Glutamatergic neuron (in vitro differentiated cells): Measurements from ENCODE around the gene TMC5. TPM values are rescaled to one million over a fixed set of nuclear protein-coding genes. Genes with fewer than 3 reads are reported as not detected.
A peak's percentile ranks its signal among the peaks of the same experiment; 100 is the strongest.

Source experiments
- DNase-seq: peaks from one replicate; pipeline ENCODE4 v3.0.0; 2022
- H3K27ac Mint-ChIP-seq: one replicate; pipeline ENCODE4 v1.8.0; 2020; ENCODE audit warnings: mild to moderate bottlenecking, mixed read lengths, inconsistent platforms; ENCODE audit not compliant: unreplicated experiment
- H3K27me3 Mint-ChIP-seq: one replicate; pipeline ENCODE4 v1.8.0; 2020; ENCODE audit warnings: mild to moderate bottlenecking, moderate library complexity, mixed read lengths, inconsistent platforms; ENCODE audit not compliant: unreplicated experiment
- H3K36me3 Mint-ChIP-seq: one replicate; pipeline ENCODE4 v1.8.0; 2020; ENCODE audit warnings: mild to moderate bottlenecking, mixed read lengths, inconsistent platforms; ENCODE audit not compliant: unreplicated experiment
- H3K4me1 Mint-ChIP-seq: one replicate; pipeline ENCODE4 v1.8.0; 2020; ENCODE audit warnings: mild to moderate bottlenecking, low read depth, mixed read lengths, inconsistent platforms; ENCODE audit not compliant: unreplicated experiment
- H3K4me3 Mint-ChIP-seq: one replicate; pipeline ENCODE4 v1.8.0; 2020; ENCODE audit warnings: mild to moderate bottlenecking, mixed read lengths, inconsistent platforms; ENCODE audit not compliant: unreplicated experiment
- H3K9me3 Mint-ChIP-seq: one replicate; pipeline ENCODE4 v1.8.0; 2020; ENCODE audit warnings: mild to moderate bottlenecking, moderate library complexity, mixed read lengths, inconsistent platforms; ENCODE audit not compliant: unreplicated experiment
- total RNA-seq: library from RNA; stranded (reverse); fragmentation: NEBNext Ultra II Directional; extraction: Animal tissue kit (Norgen Biotek cat#: 25700); gene quantifications from one replicate; pipeline ENCODE4 v1.2.1, GENCODE V29; 2021; ENCODE audit not compliant: unreplicated experiment
- TF ChIP-seq, protein P1 (sequence below): fragments of 200-600 bp; sonication (generic); IDR thresholded peaks from one replicate; pipeline ENCODE4 v1.5.0; 2021; ENCODE audit not compliant: partially characterized antibody, unreplicated experiment

The TMC5 gene
- total RNA-seq, 1 donor from 2014 or later, result not detected

GRCh38 chr16:19523184-19523558 lies 105.5 kb downstream of the TMC5 start:
- Mint-ChIP-seq H3K9me3 (peaks cover 4% of the 10 kb centered on the region), H3K36me3 (no peaks in the 10 kb centered on the region), H3K4me1 (peaks cover 18% of the 10 kb centered on the region), H3K4me3 (no peak overlapping the region), H3K27ac (no peak overlapping the region), H3K27me3 (peaks cover 3% of the 10 kb centered on the region)
- TF ChIP-seq, protein P1, sequence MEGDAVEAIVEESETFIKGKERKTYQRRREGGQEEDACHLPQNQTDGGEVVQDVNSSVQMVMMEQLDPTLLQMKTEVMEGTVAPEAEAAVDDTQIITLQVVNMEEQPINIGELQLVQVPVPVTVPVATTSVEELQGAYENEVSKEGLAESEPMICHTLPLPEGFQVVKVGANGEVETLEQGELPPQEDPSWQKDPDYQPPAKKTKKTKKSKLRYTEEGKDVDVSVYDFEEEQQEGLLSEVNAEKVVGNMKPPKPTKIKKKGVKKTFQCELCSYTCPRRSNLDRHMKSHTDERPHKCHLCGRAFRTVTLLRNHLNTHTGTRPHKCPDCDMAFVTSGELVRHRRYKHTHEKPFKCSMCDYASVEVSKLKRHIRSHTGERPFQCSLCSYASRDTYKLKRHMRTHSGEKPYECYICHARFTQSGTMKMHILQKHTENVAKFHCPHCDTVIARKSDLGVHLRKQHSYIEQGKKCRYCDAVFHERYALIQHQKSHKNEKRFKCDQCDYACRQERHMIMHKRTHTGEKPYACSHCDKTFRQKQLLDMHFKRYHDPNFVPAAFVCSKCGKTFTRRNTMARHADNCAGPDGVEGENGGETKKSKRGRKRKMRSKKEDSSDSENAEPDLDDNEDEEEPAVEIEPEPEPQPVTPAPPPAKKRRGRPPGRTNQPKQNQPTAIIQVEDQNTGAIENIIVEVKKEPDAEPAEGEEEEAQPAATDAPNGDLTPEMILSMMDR, result no peak
- no peak for DNase-seq

DNA sequence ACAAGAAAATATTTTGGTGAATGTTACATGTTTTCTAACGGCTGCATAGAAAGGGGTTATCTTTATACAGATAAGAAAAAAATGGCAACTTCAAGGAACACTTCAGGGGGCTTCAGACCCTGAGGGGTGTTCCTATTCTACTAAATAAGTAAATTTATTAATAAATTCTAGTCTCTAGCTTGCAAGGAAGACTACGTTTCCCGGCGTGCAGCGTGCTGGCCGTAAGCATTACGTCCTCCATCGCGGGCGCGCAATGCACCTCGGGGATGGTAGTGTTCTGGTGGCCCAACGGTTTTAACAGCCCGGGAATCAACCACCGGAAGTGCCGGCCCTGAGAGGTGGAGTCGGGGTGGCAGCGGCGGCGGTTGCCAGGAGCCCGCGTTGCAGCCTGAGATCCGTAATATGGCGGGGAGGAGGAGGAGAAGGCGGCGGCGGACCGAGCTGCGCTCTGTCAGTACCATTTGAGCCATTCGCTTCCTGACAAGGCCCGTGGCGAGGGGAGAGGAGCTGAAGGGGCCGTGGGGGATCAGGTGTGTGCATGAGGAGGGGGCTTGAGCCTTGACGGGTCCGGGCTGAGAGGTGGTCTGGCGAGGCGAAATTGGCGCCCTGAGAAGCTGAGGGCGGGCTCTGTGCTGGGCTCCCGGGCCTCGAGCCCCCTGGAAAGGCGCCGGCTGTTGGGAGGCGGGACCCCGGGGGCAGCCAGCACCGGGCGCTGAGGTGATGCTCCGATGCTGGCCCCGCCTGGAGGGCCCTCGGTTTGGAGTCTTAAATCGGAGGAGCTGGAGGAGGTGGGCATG lies 106.1 kb downstream of the TMC5 start, which contains the start of gene CCP110:
CCP110 (plus strand) TSS at position 384 of the 797 bp plus-strand sequence. CDS start 3,940 bp downstream, outside the sequence.
- no peaks in the 10 kb centered on the region for H3K36me3 Mint-ChIP-seq
- H3K27ac Mint-ChIP-seq, result peak within 1 kb of the TSS; percentile 88
- peak; percentile 96 for DNase-seq
- TF ChIP-seq, protein P1, result no peak
- H3K4me1 Mint-ChIP-seq, result peaks cover 18% of the 10 kb centered on the region
- peaks cover 4% of the 10 kb centered on the region for H3K9me3 Mint-ChIP-seq
- peaks cover 3% of the 10 kb centered on the region for H3K27me3 Mint-ChIP-seq
- H3K4me3 Mint-ChIP-seq, result peak within 1 kb of the TSS; percentile 99

GRCh38 chr16:19524356-19524615 lies 106.6 kb downstream of the TMC5 start:
- DNase-seq, result no peak
- Mint-ChIP-seq H3K4me1 (peaks cover 18% of the 10 kb centered on the region), H3K27me3 (peaks cover 3% of the 10 kb centered on the region), H3K27ac (no peak overlapping the region), H3K4me3 (peak overlapping the region; percentile 99), H3K36me3 (no peaks in the 10 kb centered on the region), H3K9me3 (peaks cover 4% of the 10 kb centered on the region)
- TF ChIP-seq, protein P1, result no peak

DNA sequence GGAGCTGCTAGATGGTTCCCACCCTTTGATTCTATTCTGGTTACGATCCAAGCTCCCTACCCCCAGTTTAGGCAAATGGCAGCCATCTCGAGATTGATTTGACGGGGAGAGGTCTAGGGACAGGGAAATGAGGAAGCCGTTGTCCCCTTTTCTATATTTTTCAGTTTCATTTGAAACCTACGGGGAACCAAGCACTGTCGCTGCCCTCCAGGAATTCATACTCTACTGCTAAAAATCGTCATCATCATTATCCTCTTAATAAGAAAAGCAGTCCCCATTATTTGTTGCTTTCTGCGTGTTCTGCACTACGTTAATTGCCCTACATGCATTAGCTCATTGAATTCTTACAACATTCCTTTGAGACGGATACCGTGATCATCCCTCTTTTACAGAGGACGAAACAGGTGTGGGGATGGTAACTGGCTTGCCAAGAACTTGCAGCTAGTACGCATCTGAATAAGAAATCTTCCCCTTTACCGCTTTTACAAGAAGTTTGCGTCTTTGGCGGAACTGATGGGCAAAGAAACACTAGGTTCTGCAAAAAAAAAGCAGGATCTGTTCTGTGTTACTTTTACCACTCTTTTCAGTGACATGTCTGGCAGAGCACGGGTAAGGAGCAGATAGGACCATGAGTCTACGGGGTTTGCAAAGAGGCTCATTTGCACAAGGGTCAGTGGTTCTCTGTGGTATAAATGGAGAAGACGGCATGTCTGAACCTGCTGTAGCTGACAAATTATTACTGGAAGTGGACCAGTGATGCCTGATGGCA lies 107.1 kb downstream of the TMC5 start:
- Mint-ChIP-seq H3K27ac (no peak overlapping the region), H3K9me3 (peaks cover 4% of the 10 kb centered on the region)

More for the DNA sequence above, 107.1 kb downstream of the TMC5 start:
- TF ChIP-seq, protein P1, result no peak
- H3K4me1 Mint-ChIP-seq, result peaks cover 18% of the 10 kb centered on the region
- peaks cover 3% of the 10 kb centered on the region for H3K27me3 Mint-ChIP-seq
- peak overlapping the region; percentile 99 for H3K4me3 Mint-ChIP-seq
- no peak for DNase-seq
- no peaks in the 10 kb centered on the region for H3K36me3 Mint-ChIP-seq
